ENCODE data around the gene FFAR1.

DNA sequence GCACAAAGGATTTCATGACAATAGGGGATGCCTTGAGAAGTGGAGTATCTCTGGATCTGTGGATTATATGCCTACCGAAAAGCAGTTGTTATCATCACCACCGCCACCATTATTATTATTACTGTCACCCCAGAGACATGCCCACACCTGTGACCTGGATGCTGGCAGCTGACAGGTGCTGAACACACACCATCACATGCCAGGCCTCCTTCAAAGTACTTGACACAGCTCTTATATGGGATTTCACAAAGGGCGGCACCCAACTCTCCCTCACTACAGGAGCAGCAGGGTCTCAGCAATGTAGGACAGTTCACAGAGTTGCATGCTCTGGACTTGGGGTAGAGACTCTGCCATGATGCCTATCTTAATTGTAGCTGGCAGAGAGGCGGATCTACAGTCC is 17.6 kb downstream of the FFAR1 start:
- TF ChIP-seq, protein P1, sequence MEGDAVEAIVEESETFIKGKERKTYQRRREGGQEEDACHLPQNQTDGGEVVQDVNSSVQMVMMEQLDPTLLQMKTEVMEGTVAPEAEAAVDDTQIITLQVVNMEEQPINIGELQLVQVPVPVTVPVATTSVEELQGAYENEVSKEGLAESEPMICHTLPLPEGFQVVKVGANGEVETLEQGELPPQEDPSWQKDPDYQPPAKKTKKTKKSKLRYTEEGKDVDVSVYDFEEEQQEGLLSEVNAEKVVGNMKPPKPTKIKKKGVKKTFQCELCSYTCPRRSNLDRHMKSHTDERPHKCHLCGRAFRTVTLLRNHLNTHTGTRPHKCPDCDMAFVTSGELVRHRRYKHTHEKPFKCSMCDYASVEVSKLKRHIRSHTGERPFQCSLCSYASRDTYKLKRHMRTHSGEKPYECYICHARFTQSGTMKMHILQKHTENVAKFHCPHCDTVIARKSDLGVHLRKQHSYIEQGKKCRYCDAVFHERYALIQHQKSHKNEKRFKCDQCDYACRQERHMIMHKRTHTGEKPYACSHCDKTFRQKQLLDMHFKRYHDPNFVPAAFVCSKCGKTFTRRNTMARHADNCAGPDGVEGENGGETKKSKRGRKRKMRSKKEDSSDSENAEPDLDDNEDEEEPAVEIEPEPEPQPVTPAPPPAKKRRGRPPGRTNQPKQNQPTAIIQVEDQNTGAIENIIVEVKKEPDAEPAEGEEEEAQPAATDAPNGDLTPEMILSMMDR (IDR thresholded peaks at IDR 0.05; ENCODE audit: borderline replicate concordance, extremely low read depth, low read length, poor library complexity, severe bottlenecking), result no peak
- TF ChIP-seq EZH2 (IDR thresholded peaks at IDR 0.05; ENCODE audit: borderline replicate concordance, low read depth, low read length, severe bottlenecking), result no peak

Measured in DND-41 (cell line).